Measurements from ENCODE around the gene UBE2L5. TPM values are rescaled to one million over a fixed set of nuclear protein-coding genes. Genes with fewer than 3 reads are reported as not detected.

UBE2L5 gene
- total RNA-seq, 4 donors from 2014 or later = 0.39 TPM; not detected in 3

GRCh38 chr13:30453727-30454126, 31.4 kb downstream of the UBE2L5 start:
- no peaks in the 10 kb centered on the region for H3K27me3 ChIP-seq

GRCh38 chr13:30454991-30455390, 32.7 kb downstream of the UBE2L5 start:
- no peak for DNase-seq (ENCODE audit: extremely low spot score)
- TF ChIP-seq EP300 (IDR thresholded peaks at IDR 0.05) (no peak), CTCF (IDR thresholded peaks at IDR 0.05) (no peak), POLR2AphosphoS5 (IDR thresholded peaks at IDR 0.05) (no peak), POLR2A (IDR thresholded peaks at IDR 0.05; ENCODE audit: low read depth) (no peak)
- Histone ChIP-seq H3K9me3 (no peaks in the 10 kb centered on the region), H3K27ac (replicated peaks in 1 of 4) (no peak overlapping the region), H3K27me3 (no peaks in the 10 kb centered on the region), H3K36me3 (peaks cover 4 to 11% (median 6%) of the 10 kb centered on the region in 4 donors), H3K4me3 (no peak overlapping the region), H3K4me1 (peaks cover 0 to 23% (median 18%) of the 10 kb centered on the region in 4 donors)
- 88% methylated on average over 2 of the region's 2 CpGs for WGBS
- intact Hi-C loops (cut with DNase I) = no loop called here

More at GRCh38 chr13:30453727-30454126, 31.4 kb downstream of the UBE2L5 start:
- Histone ChIP-seq H3K4me1 (peaks cover 0 to 15% (median 12%) of the 10 kb centered on the region in 4 donors), H3K36me3 (peaks cover 4 to 7% (median 5%) of the 10 kb centered on the region in 4 donors), H3K27ac (replicated peaks in 1 of 4) (no peak overlapping the region), H3K4me3 (no peak overlapping the region), H3K9me3 (no peaks in the 10 kb centered on the region)
- WGBS = 82% methylated on average over 4 of the region's 4 CpGs
- no peak for DNase-seq (ENCODE audit: extremely low spot score)
- TF ChIP-seq POLR2A (IDR thresholded peaks at IDR 0.05; ENCODE audit: low read depth) (no peak), CTCF (IDR thresholded peaks at IDR 0.05) (no peak)
- intact Hi-C loops (cut with DNase I) = no loop called here

- no peak for TF ChIP-seq POLR2A (IDR thresholded peaks at IDR 0.05; ENCODE audit: low read depth)
- no peak for TF ChIP-seq CTCF (IDR thresholded peaks at IDR 0.05)
- TF ChIP-seq POLR2AphosphoS5 (IDR thresholded peaks at IDR 0.05) = no peak
- no peak for TF ChIP-seq EP300 (IDR thresholded peaks at IDR 0.05)
- Histone ChIP-seq H3K27ac (replicated peaks in 1 of 4) (peak overlapping the region; percentile 31 to 65 (median 46)), H3K4me3 (no peak overlapping the region), H3K4me1 (peaks cover 0 to 25% (median 18%) of the 10 kb centered on the region in 4 donors), H3K27me3 (no peaks in the 10 kb centered on the region), H3K9me3 (no peaks in the 10 kb centered on the region), H3K36me3 (peaks cover 4 to 11% (median 6%) of the 10 kb centered on the region in 4 donors)
- intact Hi-C loops (cut with DNase I) = no loop called here
- no peak for DNase-seq (ENCODE audit: extremely low spot score)
- WGBS = 29% methylated on average over 3 of the region's 3 CpGs
Measured at GRCh38 chr13:30456290-30456689, 34.0 kb downstream of the UBE2L5 start.

- Histone ChIP-seq H3K27ac (replicated peaks in 1 of 4) (no peak overlapping the region), H3K36me3 (peaks cover 7 to 22% (median 10%) of the 10 kb centered on the region in 4 donors), H3K27me3 (no peaks in the 10 kb centered on the region), H3K9me3 (no peaks in the 10 kb centered on the region), H3K4me1 (peaks cover 8 to 36% (median 29%) of the 10 kb centered on the region in 4 donors), H3K4me3 (no peak overlapping the region)
- DNase-seq (ENCODE audit: extremely low spot score) = no peak
- intact Hi-C loops (cut with DNase I) = no loop called here
- TF ChIP-seq CTCF (IDR thresholded peaks at IDR 0.05) = no peak
- TF ChIP-seq EP300 (IDR thresholded peaks at IDR 0.05) = no peak
- TF ChIP-seq POLR2AphosphoS5 (IDR thresholded peaks at IDR 0.05) = no peak
- TF ChIP-seq POLR2A (IDR thresholded peaks at IDR 0.05; ENCODE audit: low read depth) = no peak
- WGBS = 95% methylated on average over 3 of the region's 3 CpGs
Measured at GRCh38 chr13:30457306-30457891, 35.1 kb downstream of the UBE2L5 start.

Data from esophagus muscularis mucosa (tissue), 4 donors.